HG03196 (cell line): ENCODE measurements around the gene DUSP1.

Experiments
- ATAC-seq: cut with Tn5 transposase; IDR thresholded peaks from one replicate; pipeline ENCODE4 v1.9.1; 2021; ENCODE audit not compliant: unreplicated experiment

Gene DUSP1

GRCh38 chr5:172782169-172783039 is 11.4 kb upstream of the DUSP1 start:
- ATAC-seq, result no peak

DNA sequence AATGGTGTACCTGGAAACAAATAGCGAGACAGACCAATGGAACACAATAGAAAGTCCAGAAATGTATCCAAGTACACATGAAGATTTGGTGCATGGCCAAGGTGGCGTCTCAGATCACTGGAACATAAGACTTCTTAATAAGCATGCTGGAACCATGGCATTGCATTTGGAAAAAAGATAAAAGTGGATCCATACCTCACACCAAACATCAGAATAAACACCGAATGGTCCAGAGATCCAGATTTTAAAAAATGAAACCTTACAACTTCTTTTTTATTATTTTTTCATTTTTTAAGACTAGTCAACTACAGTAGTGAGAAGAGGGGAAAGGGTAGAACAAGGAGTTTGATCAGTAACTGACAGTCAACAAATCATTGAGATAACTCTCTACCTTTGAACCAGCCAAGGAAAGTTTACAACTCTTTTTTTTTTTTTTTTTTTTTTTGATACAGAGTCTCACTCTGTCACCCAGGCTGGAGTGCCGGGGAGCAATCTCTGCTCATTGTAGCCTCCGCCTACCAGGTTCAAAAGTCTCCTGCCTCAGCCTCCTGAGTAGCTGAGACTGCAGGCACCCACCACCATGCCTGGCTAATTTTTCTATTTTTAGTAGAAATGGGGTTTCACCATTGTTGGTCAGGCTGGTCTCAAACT is 8.8 kb upstream of the DUSP1 start:
- no peak for ATAC-seq

- ATAC-seq, result peak; percentile 7
Observed at GRCh38 chr5:172777881-172778814, 7.2 kb upstream of the DUSP1 start.

DNA sequence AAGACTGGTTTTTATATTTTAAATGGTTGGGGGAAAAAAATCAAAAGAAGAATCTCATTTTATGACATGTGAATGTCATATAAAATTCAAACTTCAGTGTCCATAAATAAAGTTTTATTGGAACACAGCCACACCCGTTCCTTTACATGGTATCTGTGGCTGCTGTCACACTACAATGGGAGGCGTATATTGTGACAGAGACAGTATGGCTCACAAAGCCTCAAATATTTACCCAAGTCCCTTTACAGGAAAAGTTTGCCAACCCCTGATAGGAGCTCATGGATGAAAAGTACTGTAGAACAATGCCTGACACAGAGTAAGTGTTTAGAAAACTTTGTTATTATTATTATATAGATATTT is 5.2 kb upstream of the DUSP1 start:
- no peak for ATAC-seq

DNA sequence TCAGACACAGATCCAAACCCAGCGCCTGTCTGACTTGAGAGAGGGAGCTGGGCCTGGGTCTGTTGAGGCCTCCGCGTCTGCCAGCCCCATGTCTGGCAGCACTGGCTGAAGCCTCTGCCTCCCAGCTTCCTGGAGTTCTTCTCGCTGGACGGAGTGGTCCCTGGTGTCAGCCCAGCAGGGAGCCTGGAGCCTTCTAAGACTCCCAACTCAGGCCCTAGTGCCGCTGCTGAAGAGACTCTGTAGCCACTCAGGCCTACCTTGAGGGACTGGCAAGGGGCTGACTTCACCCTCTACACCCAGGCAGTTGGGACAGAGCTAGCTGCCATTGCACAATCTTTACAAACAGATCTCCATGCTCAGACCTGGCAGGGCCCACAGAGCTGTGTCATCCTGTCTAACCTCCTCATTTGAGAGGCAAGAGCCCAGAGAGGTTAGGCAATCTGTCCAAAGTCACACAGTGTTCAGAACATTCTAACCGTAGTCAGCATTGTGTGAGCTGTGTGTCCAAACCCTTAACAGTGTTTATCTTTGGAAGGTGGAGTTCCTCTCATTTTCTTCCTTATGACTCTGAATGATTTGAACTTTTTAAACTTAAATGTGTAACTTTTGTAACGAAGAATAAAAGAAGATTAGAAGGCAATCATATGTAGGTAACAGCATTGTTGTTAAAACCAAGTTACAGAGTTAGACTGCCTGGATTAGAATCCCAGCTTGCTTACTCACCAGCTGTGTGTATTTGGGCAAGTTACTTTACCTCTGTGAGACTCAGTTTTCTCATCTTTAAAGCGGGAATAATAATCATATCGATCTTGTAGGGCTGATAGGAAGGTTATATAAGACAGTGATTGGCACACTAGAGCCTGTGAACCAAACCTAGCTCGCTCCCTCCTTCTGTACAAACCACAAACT is 4.6 kb upstream of the DUSP1 start:
- ATAC-seq, result no peak

- ATAC-seq, result no peak
Observed at GRCh38 chr5:172774561-172775315, 3.7 kb upstream of the DUSP1 start.

- no peak for ATAC-seq
Observed at GRCh38 chr5:172773481-172774469, 2.8 kb upstream of the DUSP1 start.

- ATAC-seq, result peak; percentile 33
Observed at GRCh38 chr5:172772112-172772906, 1.3 kb upstream of the DUSP1 start.

DNA sequence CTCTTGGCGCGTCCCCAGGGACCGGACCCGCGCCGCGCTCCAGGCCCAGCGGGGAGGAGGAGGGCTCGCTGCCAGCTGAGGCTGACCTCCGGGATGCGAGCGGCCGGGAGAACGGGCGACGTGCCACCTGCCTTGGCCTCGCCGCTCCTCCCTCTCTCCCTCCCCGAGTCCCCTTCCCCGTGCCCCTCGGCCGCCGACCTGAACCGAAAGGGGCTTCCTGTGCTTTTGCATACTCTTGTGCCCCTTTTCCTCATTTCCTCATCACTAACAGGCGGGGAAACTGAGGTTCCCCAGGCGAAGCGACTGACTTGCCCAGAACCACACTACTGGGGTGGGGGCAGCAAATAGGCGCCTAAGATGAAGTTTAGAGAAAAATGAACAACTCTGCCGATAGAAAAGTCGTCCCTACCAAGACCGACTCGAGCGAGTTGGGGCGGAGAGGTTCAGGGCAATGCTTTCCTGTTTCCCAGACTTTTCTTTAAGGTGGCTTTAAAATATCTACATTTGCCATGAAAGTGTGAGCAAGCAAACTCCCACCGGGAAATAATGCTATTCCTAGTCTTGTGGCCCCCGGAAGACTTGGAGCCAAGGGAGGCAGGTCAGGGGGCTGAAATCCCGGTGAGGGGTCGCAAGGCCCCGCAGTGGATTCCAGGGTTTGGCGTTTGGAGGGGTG is 580 bp upstream of the DUSP1 start:
- no peak for ATAC-seq

DNA sequence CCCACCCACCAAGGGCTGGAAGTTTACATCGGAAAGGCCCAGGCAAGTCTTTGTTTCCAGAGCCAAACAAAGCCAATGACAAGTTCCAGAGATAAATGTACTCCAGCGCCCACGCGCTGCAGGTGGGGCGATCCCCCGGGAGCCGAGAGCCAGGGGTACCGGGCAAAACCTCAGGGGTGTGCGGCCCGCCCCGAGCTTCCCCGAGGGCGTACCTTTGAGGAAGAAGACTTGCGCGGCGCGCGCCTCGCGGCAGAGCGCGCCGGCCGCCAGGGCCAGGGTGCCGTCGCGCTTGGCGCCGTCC is 671 bp downstream of the DUSP1 start:
- ATAC-seq, result no peak

- no peak for ATAC-seq
Observed at GRCh38 chr5:172769616-172770373, 1.2 kb downstream of the DUSP1 start.

DNA sequence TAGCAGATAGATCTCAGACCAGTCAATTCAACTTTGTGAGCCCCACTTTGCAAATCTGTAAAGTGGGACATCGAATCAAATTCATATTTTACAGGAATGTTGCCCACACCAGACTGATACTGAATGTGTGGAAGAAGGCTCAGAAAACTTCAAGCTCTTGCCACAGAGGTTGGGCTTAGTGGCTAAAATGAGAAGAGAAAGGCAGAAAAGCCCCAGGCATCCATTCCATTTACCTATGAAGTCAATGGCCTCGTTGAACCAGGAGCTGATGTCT is 1.7 kb downstream of the DUSP1 start:
- ATAC-seq, result no peak

DNA sequence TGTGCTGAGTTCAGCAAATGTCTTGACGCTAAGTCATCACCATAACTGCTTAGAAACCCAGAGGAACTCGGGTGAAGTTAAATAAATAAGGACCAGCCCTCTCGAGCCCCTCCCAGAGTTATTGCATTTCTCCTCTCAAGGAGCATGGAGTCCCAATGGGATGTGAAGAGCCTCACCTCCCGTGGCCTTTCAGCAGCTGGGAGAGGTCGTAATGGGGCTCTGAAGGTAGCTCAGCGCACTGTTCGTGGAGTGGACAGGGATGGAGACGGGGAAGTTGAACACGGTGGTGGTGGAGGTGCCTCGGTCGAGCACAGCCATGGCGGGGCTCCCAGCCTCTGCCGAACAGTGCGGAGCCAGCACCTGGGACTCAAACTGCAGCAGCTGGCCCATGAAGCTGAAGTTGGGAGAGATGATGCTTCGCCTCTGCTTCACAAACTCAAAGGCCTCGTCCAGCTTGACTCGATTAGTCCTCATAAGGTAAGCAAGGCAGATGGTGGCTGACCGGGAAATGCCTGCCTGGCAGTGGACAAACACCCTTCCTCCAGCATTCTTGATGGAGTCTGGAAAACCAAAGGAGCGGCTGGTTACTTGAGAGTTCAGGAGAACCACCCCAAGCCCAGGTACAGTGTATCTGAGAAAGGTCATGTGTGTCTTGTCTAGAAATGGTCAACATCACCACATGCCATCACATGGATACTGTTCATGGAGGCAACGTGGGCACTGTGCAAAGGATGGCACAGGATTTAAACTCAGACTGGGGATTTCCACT is 2.2 kb downstream of the DUSP1 start:
- ATAC-seq, result no peak

DNA sequence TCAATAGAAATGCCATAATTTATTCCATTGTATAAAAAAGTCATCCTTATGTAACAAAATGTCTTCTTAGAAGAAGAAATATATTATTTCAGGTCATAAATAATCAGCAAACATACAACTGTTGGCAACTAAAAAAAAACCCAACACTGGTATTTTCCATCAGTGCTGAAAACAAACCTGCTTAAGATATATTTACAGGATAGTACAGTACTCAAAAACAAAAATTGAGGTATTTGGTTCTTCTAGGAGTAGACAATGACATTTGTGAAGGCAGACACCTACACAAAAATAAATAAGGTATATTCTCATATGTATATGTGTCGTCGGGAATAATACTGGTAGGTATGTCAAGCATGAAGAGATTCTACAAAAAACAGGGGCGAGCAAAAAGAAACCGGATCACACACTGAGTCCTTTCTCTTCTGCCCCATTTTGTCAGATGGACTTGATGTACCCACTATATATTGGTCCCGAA is 2.9 kb downstream of the DUSP1 start:
- no peak for ATAC-seq

GRCh38 chr5:172766287-172767108 is 4.5 kb downstream of the DUSP1 start:
- no peak for ATAC-seq
